GM12878 (cell line): Measurements from ENCODE around the gene TVP23C. TPM values are rescaled to one million over a fixed set of nuclear protein-coding genes. Genes with fewer than 3 reads are reported as not detected.

Experiments
- BRCA1 ChIP-seq: IDR thresholded peaks from 2 replicates; pipeline ENCODE4 v1.6.1; 2011; ENCODE audit warnings: low read depth, low read length, improper control_type of control experiment
- CEBPB ChIP-seq, 2 experiments: fragments of 150-350 bp in 1 of 2; IDR thresholded peaks; 2 replicates each; pipeline ENCODE4 v1.6.1; 2012 to 2014; ENCODE audit warnings: low read depth in 2 of 2, low read length in 2 of 2, borderline replicate concordance in 1 of 2, inconsistent platforms in 1 of 2
- POLR2AphosphoS5 ChIP-seq: IDR thresholded peaks from 2 replicates; pipeline ENCODE4 v1.6.1; 2011; ENCODE audit warnings: mild to moderate bottlenecking, low read length, inconsistent platforms
- ZNF207 ChIP-seq: fragments of 450-650 bp; IDR thresholded peaks from 2 replicates; pipeline ENCODE4 v1.6.1; 2014; ENCODE audit warnings: antibody characterized with exemption, mild to moderate bottlenecking, borderline replicate concordance
- polyA plus RNA-seq, 11 experiments: library from polyadenylated mRNA; depleted of rRNA in 4 of 11; unstranded in 6 of 11; stranded (reverse) in 5 of 11; fragments of >200 nt; fragmentation: Nextera tagmentation in 4 of 11; fragmentation: Illumina TruSeq in 1 of 11; extraction: Ambion mirVana in 4 of 11; extraction: Trizol in 1 of 11; gene quantifications; 1 replicate in 1 of 11; 2 replicates in 10 of 11; pipeline versions ENCODE4 v1.2.1 to v1.2.3, GENCODE V29; 2011 to 2016; ENCODE audit warnings: inconsistent platforms in 2 of 11, missing spikeins in 2 of 11, low read depth in 1 of 11
- total RNA-seq, 4 experiments: library from RNA; depleted of rRNA in 3 of 4; stranded (reverse); fragments of >200 nt in 3 of 4; fragmentation: Illumina TruSeq in 1 of 4; extraction: Trizol in 1 of 4; gene quantifications; 2 replicates each; pipeline versions ENCODE4 v1.2.1 to v1.2.3, GENCODE V29; 2013 to 2021
- TF ChIP-seq, protein P1 (sequence below): fragments of 450-650 bp; IDR thresholded peaks from 2 replicates; pipeline ENCODE4 v1.6.1; 2017; ENCODE audit warnings: low read depth, mild to moderate bottlenecking, moderate library complexity
- TF ChIP-seq, protein P2 (sequence below): fragments of 450-650 bp; formaldehyde crosslinking; IDR thresholded peaks from 2 replicates; pipeline ENCODE4 v1.4.0; 2020; ENCODE audit warnings: mild to moderate bottlenecking, moderate library complexity
- TF ChIP-seq, protein P3 (sequence below): fragments of 450-650 bp; formaldehyde crosslinking; IDR thresholded peaks from 2 replicates; pipeline ENCODE4 v1.5.0; 2022; ENCODE audit warnings: mild to moderate bottlenecking, missing genetic modification characterization
- TF ChIP-seq, protein P4 (sequence below): fragments of 450-650 bp; IDR thresholded peaks from 2 replicates; pipeline ENCODE4 v1.6.1; 2017; ENCODE audit warnings: mild to moderate bottlenecking

TVP23C gene
- total and polyA plus RNA-seq, 10 of the 15 experiments (the other 5 are each of a cell fraction or from before 2014, with no cell fraction given): 0.42 to 5.0 (median 2.7) TPM

DNA sequence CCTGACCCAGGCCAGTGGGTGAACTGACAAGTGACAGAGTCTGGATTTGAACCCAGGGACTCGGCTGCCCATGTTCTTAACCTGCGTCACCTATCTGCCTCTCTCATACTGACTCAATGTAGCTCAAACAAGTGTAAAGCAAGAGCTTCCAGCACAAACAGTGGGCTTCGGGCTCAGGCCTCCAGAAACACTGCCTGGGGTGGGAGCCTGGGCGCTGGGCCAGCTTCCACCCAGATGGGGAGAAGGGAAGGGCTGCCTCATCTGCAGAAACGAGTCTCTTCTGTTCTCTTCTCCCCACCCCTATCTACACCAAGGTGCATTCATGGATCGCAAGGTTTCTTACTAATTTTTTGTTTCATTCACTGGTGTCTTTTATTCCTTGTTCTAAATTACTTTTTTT, 97.2 kb downstream of the TVP23C start (continued):
- TF ChIP-seq, protein P1, sequence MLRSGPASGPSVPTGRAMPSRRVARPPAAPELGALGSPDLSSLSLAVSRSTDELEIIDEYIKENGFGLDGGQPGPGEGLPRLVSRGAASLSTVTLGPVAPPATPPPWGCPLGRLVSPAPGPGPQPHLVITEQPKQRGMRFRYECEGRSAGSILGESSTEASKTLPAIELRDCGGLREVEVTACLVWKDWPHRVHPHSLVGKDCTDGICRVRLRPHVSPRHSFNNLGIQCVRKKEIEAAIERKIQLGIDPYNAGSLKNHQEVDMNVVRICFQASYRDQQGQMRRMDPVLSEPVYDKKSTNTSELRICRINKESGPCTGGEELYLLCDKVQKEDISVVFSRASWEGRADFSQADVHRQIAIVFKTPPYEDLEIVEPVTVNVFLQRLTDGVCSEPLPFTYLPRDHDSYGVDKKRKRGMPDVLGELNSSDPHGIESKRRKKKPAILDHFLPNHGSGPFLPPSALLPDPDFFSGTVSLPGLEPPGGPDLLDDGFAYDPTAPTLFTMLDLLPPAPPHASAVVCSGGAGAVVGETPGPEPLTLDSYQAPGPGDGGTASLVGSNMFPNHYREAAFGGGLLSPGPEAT: no peak
- no peak for TF ChIP-seq BRCA1
- no peak for TF ChIP-seq ZNF207
- TF ChIP-seq, protein P2, sequence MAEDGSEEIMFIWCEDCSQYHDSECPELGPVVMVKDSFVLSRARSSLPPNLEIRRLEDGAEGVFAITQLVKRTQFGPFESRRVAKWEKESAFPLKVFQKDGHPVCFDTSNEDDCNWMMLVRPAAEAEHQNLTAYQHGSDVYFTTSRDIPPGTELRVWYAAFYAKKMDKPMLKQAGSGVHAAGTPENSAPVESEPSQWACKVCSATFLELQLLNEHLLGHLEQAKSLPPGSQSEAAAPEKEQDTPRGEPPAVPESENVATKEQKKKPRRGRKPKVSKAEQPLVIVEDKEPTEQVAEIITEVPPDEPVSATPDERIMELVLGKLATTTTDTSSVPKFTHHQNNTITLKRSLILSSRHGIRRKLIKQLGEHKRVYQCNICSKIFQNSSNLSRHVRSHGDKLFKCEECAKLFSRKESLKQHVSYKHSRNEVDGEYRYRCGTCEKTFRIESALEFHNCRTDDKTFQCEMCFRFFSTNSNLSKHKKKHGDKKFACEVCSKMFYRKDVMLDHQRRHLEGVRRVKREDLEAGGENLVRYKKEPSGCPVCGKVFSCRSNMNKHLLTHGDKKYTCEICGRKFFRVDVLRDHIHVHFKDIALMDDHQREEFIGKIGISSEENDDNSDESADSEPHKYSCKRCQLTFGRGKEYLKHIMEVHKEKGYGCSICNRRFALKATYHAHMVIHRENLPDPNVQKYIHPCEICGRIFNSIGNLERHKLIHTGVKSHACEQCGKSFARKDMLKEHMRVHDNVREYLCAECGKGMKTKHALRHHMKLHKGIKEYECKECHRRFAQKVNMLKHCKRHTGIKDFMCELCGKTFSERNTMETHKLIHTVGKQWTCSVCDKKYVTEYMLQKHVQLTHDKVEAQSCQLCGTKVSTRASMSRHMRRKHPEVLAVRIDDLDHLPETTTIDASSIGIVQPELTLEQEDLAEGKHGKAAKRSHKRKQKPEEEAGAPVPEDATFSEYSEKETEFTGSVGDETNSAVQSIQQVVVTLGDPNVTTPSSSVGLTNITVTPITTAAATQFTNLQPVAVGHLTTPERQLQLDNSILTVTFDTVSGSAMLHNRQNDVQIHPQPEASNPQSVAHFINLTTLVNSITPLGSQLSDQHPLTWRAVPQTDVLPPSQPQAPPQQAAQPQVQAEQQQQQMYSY (CRISPR knock-in tag): no peak
- TF ChIP-seq POLR2AphosphoS5: no peak
- TF ChIP-seq, protein P3, sequence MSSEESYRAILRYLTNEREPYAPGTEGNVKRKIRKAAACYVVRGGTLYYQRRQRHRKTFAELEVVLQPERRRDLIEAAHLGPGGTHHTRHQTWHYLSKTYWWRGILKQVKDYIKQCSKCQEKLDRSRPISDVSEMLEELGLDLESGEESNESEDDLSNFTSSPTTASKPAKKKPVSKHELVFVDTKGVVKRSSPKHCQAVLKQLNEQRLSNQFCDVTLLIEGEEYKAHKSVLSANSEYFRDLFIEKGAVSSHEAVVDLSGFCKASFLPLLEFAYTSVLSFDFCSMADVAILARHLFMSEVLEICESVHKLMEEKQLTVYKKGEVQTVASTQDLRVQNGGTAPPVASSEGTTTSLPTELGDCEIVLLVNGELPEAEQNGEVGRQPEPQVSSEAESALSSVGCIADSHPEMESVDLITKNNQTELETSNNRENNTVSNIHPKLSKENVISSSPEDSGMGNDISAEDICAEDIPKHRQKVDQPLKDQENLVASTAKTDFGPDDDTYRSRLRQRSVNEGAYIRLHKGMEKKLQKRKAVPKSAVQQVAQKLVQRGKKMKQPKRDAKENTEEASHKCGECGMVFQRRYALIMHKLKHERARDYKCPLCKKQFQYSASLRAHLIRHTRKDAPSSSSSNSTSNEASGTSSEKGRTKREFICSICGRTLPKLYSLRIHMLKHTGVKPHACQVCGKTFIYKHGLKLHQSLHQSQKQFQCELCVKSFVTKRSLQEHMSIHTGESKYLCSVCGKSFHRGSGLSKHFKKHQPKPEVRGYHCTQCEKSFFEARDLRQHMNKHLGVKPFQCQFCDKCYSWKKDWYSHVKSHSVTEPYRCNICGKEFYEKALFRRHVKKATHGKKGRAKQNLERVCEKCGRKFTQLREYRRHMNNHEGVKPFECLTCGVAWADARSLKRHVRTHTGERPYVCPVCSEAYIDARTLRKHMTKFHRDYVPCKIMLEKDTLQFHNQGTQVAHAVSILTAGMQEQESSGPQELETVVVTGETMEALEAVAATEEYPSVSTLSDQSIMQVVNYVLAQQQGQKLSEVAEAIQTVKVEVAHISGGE (CRISPR knock-in tag): no peak
- TF ChIP-seq, protein P4, sequence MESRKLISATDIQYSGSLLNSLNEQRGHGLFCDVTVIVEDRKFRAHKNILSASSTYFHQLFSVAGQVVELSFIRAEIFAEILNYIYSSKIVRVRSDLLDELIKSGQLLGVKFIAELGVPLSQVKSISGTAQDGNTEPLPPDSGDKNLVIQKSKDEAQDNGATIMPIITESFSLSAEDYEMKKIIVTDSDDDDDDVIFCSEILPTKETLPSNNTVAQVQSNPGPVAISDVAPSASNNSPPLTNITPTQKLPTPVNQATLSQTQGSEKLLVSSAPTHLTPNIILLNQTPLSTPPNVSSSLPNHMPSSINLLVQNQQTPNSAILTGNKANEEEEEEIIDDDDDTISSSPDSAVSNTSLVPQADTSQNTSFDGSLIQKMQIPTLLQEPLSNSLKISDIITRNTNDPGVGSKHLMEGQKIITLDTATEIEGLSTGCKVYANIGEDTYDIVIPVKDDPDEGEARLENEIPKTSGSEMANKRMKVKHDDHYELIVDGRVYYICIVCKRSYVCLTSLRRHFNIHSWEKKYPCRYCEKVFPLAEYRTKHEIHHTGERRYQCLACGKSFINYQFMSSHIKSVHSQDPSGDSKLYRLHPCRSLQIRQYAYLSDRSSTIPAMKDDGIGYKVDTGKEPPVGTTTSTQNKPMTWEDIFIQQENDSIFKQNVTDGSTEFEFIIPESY: no peak
- TF ChIP-seq CEBPB (IDR thresholded peaks at IDR 0.05; ENCODE audit: borderline replicate concordance in 1 of 2, low read depth in 2 of 2, low read length in 2 of 2): no peak
